ENCODE data around the gene MRPL49.
"Not testable (repeated sequence)": the region's sequence is repeated elsewhere in the genome, so short reads cannot be mapped to it uniquely, and the experiment has no call there.

MRPL49 gene

DNA sequence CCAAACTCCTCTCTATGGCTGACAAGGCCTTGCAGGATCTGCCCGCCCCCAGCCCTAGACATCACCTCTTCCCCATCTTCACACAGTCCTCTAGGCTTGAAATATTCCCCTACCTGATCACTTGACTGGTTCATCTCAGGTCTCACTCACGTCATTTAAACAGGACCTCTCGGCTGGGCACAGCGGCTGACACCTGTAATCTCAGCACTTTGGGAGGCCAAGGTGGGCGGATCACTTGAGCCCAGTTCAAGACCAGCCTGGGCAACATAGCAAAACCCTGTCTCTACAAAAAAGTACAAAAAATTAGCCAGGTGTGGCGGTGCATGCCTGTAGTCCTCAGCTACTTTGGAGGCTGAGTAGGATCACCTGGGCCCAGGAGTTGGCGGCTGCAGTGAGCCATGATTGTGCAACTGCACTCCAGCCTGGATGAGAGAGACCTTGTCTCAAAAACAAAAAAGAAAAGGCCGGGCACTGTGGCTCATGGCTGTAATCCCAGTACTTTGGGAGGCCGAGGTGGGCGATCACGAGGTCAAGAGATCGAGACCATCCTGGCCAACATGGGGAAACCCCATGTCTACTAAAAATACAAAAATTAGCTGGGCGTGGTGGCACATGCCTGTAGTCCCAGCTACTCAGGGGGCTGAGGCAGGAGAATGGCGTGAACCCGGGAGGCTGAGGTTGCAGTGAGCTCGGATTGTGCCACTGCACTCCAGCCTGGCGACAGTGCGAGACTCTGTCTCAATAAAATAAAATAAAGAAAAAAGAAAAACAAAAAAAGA is 3.0 kb upstream of the MRPL49 start:
- DNase-seq, result not testable (repeated sequence)

DNA sequence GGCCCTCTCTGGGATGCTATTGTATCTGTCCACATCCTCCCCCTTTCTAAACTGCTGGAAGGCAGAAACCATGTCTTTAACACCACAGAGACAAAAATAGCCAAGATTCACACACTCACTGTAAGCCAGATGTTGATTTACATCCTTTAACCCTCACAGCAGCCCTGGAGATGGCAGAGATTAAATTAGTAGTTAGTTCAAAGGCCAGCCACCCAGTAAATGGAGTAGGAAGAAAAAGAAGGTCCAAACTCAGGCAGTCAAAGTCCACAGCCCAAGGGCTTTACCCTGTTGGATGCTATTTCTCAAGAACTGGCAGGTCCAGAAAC is 2.5 kb upstream of the MRPL49 start:
- DNase-seq, result no peak

DNA sequence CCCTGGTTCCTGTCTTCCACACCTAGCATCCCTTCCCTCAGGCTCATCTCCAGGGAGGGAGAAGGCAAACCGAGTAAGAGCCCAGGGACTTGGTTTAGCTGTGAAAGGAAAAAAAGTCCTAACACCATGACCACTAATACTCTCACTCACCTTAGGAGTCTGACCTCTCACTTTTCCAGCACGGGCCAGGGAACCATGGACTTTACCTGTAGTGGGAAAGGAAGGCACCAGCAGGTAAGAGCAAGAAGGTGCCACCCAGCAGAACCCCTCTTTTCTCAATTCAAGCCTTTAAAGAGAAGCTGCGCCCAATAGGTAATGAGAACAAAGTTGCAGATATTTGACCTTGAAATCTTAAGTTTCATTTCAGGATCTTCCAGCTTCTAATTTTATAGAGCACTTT is 1.3 kb upstream of the MRPL49 start:
- DNase-seq, result no peak

DNA sequence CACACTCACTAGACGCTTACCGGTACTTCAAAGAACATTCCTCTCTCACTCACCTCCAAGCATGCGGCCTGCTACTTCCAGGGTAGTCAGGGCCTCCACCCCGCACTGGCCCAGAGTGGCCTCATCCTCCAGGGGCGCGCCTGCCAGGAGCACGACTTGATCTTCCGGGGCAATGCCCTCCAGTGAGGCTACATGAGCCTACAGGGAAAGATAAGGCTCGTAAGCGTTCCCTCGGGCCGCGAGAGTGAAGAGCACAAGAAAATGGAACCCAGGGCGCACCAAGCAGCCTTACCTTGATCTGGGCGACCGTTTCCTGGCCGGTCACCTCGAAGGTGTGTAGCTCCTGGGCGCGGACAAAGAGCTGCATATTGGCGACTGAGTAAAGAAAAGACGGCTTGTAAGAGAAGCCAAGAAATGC is 665 bp upstream of the MRPL49 start:
- DNase-seq, result peak; percentile 50

DNA sequence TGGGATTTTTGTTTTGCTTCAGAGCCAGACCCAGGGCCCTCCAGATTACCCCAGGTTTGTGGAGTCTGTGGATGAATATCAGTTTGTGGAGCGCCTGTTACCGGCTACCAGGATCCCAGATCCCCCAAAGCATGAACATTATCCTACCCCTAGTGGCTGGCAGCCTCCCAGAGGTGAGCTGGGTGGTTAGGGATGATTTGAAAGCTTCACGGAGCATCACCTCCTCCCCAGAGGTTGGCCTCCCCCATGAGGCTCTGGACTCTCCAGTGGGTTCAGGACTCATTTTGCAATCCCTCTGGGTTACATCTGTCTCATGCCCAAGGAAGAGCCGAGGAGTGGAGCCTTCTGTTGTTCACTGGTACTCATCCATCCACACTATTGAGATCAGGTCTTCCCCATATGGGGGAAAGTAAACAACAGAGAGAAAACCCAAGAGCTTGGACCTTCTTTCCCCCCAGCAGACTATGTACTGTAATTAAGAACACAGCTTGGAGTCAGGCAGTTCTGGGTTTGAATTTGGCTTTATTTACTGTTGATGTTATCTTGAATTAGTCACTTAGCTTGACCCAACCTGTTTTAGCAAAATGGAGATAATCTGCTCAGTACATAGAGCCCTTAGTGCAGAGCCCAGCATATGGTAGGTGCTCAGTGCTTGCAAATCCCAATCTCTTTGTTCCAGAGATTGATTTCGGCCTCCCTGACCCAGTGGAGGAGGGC is 2.5 kb downstream of the MRPL49 start:
- DNase-seq, result no peak

DNA sequence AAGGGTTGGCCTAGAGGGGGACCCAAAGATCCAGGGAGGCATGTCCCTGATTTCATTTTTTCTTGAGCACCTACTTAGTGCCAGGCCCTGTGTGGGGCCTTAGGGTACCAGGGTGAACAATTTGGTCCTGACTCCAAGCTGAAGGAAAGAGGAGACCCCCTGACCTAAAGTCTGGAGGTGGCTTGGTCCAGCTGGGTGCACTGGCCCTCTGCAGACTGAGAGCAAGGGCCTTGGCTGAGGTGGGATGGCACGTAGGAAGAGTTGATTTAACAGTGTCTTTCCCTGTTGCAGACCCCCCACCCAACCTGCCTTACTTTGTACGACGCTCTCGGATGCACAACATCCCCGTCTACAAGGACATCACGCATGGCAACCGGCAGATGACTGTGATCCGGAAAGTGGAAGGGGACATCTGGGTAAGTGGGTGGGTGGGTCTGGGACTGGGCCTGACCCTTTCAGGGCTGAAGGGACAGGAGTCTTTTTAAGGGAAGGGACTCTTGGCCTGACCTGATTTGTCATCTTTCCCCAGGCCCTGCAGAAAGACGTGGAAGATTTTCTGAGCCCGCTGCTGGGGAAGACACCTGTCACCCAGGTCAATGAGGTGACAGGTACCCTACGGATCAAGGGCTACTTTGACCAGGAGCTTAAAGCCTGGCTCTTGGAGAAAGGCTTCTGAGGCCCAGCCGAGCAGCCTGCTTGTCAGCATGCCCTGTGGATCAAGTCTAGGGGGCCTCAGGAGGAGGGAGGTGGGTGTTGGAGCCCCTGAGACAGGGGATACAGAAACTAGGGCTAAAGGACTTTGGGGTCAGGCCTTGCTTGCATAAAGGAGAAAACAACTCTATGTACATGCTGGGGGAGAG is 3.3 kb downstream of the MRPL49 start:
- no peak for DNase-seq

DNA sequence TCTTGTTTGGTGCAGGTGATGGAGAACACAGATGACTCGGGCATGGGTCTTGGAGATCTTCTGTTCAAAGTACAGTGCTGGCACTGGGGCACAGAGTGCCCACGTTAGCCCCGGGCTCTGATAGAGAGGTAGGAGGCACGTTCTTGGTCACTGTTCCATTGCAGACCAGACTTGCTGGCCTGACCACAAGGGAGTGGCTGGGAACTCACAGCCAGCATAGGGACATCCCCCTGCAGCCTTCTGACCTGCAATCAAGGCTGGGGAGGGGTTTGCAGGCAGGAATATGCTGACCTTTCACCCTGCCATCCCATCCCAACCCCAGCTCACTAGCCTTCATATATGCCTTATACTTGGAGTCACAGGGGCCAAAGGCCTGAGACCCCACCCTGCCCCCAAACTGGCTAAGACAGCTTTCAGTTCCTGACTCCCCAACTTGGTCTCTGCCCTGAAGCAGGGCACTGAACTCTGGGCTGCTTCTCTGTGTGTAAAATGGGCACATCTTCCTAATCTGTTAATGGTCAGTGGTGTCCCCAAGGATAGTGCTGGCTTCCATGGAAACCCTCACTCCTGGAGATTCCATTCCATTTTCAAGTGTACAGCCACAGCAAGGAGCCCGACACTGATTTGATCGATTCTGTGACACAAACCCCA is 4.6 kb downstream of the MRPL49 start:
- DNase-seq, result no peak

DNA sequence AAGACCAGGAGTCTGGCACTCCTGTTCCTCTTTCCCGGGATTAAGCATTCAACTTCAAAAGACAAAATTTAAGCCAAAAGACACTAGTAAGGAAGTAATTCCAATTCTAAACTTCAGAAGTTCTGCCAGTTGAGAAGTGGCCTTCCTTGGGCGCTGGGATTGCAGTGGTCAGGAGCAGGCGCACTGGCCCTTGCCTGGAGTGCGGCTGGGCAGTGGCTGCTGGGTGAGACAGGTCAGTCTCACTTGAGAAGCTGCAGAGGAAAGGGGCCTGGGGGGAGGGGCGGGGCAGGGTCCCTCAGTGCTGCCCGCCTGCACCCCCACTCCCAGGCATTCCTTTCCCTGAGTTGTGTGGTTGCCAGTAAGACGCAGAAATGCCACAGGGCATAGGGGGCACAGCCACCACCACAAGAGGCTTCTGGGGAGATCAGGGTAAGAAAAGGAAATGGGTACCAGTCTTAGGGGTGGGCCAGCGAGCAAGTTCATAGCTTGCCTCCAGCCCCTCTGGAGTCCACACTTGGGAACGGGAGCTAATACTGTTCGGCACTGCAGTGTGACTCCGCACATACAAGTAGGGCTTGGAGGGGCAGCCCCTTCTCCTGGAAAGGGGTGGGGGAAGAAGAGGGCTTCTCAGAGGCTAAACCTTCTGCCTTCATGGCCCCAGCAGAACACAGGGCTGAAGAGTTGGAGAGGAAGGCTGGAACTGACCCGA is 5.5 kb downstream of the MRPL49 start:
- no peak for DNase-seq

DNA sequence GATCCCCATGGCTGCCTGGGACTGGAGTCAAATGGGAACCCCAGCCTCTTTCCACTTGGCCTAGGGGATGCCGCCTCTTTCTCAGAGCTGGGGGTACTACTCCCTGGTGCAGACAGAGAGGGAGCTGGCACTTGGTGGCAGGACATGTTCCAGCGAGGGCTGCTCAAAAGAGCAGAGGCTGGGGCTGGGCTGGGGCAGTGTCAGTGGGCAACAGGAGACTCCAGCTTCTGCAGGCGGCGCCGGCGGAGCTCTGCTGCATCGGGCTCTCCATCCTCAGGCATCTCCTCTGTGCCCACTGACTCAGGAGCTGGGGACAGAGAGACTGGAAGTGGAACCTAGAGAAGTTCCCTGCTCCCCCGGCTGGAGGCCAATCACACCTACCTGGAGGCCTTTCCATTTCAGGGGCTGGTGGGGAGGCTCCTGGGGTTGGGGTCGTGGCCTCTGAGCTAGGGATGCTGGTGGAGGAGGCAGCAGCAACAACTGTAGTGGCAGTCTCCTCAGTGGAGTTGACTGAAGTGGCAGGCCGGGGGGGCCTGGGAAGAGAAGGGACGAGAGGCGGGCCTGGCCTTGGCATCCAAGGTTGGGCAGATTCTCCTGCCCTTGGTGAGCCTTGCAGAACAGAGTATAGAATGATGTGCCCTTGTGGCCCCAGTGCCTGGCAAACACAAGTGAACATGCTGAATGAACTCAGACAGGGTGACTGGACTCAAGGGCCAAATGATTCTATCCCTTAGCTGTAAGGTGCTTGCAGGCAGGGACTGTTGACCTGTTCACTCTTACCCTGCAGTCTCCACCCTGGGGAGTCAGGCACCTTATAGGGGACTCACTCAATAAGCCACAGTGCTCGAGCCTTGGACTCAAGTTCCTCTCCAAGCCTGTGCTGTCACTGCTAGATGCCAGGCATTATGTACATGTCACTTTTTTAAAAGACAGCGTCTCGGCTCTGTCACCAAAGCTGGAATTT is 6.3 kb downstream of the MRPL49 start:
- DNase-seq, result no peak

DNA sequence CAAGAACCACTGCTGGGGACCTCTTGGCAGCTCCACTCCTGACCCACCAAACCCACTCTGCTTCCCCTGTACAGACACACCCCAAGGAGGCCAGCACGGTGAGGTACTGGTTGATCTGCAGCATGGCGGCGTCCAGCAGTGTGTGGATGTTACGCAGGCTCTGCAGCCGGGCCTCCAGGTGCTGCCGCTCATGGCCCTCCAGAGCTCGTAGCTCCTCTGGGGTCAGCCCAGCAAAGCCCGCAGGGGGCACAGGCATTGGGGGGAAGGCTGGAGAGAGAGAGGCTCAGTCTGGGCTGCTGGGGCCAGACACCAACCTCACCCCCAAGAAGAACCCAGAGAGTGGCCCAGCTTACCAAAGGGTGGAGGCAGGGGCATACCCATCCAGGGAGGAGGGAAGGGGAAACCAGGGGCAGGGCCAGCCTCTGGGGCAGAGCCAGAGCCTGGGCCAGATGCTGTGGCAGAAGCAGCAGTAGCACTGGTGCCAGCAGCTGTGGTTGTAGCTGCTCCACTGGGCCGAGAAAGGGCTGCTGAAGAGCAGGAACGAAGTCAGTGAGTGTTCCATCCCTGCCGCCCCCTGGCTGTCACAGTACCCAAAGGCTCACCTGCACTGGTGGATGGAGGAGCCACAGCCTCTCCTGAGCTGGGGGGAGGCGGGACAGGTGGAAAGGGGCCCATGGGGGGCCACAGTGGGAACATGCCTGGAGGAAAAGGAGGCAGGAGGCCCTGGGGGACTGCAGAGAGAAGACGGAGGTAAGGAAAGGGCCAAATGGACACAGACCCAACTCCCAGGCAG is 7.7 kb downstream of the MRPL49 start:
- no peak for DNase-seq

DNA sequence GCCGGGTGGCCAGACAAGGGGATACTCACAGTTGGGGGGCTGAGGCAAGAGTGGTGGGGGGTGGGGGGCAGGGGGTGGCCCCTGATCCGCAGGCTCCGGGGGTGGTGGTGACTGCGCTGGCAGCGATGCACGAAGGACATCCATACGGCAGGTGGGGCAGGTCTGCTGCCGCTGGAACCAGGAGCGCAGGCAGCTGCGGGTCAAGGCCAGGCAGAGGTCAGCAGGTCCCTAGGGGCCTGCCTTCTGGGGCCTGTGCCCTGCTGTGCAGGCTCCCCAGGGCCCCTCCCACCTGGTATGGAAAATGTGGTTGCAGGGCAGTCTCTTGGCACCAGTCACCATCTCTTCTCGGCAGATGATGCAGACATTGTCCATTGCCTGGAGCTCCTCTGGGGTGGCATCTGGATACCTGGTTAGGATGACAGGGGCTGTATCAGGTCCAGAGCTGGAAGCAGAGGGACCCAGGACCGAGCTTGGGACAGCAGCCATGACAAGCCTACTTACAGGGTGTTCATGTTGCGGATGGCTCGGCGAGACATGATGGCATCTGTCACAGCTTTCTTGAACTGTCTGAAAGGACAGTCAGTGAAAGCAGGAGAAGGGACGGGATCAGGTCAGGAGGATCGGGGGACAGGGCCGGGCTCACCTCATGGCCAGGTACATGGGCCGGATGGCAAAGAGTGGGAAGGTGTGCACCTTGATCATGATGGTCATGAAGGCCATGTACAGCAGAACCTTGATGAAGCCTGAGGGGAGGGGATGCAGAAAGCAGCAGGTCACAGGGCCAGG is 8.7 kb downstream of the MRPL49 start:
- DNase-seq, result no peak

DNA sequence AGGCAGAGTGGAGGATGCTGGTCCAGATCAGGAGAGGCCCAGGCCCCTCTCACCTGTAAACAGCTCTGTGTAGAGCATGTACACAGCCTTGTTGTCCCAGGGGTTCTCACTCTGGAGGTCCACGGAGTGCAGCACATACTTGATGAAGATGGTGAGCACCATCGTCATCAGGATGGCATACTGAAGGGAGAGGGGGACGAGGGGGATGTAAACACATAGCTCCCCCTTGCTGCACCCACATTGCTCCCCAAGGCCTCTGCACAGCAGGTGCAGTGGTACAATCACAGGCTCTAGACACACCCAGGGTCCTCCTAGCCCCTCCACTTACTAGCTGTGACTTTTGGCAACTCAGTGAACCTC is 9.3 kb downstream of the MRPL49 start:
- no peak for DNase-seq

DNA sequence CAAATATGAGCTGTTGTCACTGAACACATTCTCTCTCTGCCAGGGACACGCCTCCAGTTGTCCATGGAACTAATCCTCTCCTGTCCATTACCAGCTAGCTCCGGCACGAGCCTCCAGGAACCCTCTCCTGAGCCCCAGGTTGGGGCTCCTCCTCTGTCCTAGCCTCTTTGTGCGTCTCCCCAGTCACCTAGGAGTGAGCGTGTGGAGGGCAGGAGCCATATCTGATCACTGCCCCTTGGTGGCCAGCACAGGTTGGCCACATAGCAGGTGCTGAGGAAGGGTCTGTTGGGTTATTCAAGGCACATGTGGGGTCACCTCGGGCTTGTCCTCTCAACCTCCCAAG is 9.7 kb downstream of the MRPL49 start:
- no peak for DNase-seq

DNA sequence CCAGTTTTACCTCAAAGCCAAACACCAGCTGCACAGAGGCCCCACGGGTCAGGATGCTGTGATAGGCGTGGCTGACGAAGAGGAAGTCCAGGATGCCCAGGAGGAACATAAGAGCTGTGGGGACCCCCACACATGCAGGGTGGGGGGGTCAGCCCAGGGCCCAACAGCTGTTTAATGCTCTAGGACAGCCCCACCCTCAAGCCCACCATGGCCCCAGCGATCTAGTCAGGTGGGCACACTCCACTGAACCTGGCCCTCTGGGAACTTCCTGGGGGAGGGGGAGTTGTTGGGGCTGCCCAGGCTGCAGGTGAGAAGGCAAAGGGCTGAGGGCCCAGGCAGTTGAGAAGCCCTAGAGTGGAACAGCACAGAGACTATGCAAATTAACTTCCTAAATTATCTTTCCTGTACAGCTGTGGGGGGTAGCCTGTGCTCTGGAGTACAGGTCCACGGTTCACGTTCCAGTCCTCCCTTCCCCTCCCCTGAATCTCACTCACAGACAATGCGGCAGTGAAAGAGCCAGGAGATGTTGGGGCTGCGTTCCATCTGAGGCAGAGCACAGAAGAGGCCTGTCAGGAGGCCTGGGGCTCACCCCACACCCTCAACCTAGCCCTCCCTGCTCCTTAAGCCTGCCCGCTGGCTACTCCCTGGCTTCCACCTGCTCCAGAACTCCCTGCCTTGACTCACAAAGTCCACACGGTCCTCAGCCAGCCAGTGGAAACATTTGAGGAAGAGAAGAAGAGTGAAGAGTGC is 10.3 kb downstream of the MRPL49 start:
- no peak for DNase-seq

DNA sequence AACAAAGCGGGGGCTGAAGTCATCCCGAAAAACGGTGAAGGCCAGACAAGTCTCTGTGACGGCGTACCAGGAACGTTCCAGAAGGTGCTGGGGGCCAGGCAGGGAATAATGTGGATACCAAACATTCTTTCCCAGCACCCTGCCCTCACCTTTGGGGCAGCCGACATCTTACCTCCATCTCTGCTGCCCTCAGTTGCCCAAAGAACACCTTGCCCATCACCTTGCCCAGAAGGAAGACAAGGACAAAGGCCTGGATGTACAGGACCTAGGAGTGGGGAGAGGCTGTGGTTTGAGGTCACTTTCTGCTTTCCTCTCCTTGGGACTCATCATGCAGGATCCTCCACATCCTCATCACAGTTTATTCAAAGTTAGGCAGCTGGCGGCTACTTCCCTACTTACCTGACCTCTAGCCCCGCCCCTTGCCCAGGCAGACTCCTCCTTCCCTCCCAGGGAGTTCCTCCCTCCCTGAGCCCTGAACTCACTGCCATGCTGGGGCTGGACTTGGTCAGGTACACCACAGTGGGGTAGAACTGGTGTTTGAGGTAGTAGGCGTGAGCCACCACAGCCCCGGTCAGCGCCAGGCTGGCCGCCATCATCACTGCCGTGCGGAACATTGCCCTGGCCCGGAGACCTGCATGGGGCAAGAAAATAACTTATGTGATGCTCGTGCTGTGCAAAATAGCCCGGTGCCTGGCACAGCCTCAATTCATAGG is 11.0 kb downstream of the MRPL49 start:
- peak; percentile 61 for DNase-seq

DNA sequence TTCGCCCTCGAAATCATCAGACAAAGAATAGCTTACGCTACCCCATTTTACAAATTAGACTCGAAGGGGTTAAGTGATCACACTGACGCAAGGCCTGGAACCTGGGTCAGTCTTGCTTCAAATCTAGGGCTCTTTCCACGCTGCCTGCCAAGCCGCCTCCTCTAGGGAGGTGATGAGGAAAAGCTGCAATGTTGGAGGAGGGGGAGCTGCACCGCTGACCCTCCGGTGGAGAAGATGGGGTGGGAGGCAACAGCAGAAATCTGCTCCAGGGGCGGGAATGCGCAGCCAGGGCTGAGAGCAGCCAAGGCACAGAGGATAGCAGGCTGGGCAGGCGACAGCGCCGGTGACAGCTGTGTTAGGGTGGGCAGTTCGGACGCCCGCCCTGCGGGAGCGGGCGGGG is 11.6 kb downstream of the MRPL49 start:
- DNase-seq, result no peak

DNA sequence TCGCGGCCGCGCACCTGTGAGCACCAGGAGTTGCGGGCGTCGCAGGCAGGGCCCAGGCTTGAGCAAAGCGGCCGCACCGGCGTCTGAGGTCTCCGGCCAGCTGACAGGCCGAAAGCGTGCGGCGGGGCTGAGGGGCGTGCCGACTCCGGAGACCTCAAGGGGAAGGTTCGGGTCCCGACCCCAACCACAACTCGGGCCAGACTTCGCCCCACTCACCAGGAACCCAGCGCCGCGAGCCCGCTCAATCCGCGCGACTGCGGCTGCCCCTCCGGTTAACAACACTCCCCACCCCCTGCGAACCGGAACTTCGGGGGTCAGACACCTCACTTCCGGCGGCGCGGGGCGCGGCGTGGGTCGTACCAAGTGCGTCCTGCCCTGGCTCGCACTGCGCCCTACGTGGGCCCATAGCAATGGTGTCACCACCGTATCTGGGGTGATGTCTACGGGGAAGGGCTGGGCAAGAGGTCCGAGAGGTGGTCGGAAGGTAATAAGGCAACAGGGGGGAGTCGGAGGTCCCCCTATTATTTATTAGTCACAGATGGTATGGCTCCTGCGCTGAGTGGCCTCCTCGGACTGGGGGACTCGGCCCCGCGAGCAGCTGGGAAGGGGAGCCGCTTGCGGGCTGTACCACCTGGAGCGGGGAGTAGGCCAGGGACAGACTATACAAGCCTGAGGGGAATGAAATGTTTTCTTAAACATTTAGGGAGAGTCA is 12.3 kb downstream of the MRPL49 start, which contains the start of gene SYVN1:
TSS of gene SYVN1 (minus strand) at position 280 of the 712 bp plus-strand sequence. CDS start 918 bp downstream, outside the sequence.
- peak; percentile 93 for DNase-seq
